H1 (cell line): Measurements from ENCODE around the gene ARHGDIB. TPM values are rescaled to one million over a fixed set of nuclear protein-coding genes. Genes with fewer than 3 reads are reported as not detected.

Source experiments
- CTCF ChIA-PET: fragments of 300-600 bp; sonication (Branson Sonifier 250); formaldehyde crosslinking; loops from one replicate; lab custom pipeline; 2021; ENCODE audit not compliant: partially characterized antibody; lab: Charles Lee
- POLR2A ChIA-PET: fragments of 300-600 bp; sonication (Branson Sonifier 250); formaldehyde crosslinking; loops from one replicate; lab custom pipeline; 2021; ENCODE audit warnings: inconsistent platforms; ENCODE audit not compliant: partially characterized antibody; lab: Charles Lee
- DNase-seq, 2 experiments: peaks; one replicate each; pipeline versions ENCODE4 v3.0.0 to v3.0.0-alpha.2; 2010 to 2022; ENCODE audit warnings: low spot score in 2 of 2, low read depth in 1 of 2, mixed read lengths in 1 of 2
- FAIRE-seq: peaks from 2 replicates; lab custom pipeline; 2011; peaks lifted over from hg19 to GRCh38; lab: Jason Lieb, UNC
- H2AFZ ChIP-seq: 2 replicates; pipeline ENCODE4 v1.8.1; 2012; ENCODE audit warnings: low read length, inconsistent platforms
- H2AK5ac ChIP-seq: 2 replicates; pipeline ENCODE4 v1.6.1; 2013; ENCODE audit warnings: low read depth, low read length
- H2BK120ac ChIP-seq: replicated peaks from 2 replicates; pipeline ENCODE3; 2013; ENCODE audit warnings: low read depth, low read length, inconsistent platforms
- H2BK12ac ChIP-seq: 2 replicates; pipeline ENCODE4 v1.6.1; 2013; ENCODE audit warnings: low read depth, low read length
- H2BK15ac ChIP-seq: 2 replicates; pipeline ENCODE4 v1.6.1; 2013; ENCODE audit warnings: low read length
- H2BK20ac ChIP-seq: 2 replicates; pipeline ENCODE4 v1.6.1; 2013; ENCODE audit warnings: low read length
- H2BK5ac ChIP-seq: 2 replicates; pipeline ENCODE4 v1.6.1; 2013; ENCODE audit warnings: low read depth, low read length
- H3K14ac ChIP-seq: 2 replicates; pipeline ENCODE4 v1.6.1; 2013; ENCODE audit warnings: inconsistent platforms; ENCODE audit not compliant: insufficient read length
- H3K18ac ChIP-seq: 2 replicates; pipeline ENCODE4 v1.6.1; 2013; ENCODE audit warnings: low read length; ENCODE audit errors: extremely low read depth
- H3K23ac ChIP-seq: 2 replicates; pipeline ENCODE4 v1.6.1; 2013; ENCODE audit warnings: inconsistent platforms; ENCODE audit not compliant: insufficient read length
- H3K23me2 ChIP-seq: 2 replicates; pipeline ENCODE4 v1.6.1; 2013; ENCODE audit warnings: low read depth, low read length
- H3K27ac ChIP-seq: 2 replicates; pipeline ENCODE4 v1.6.1; 2011; ENCODE audit warnings: low read depth, low read length, inconsistent platforms
- H3K27me3 ChIP-seq, 4 experiments: replicated peaks in 1 of 4; 1 replicate in 1 of 4; 2 replicates in 3 of 4; pipeline versions ENCODE4 v1.6.1 to v1.8.1; 2011 to 2013; ENCODE audit warnings: low read length in 3 of 4, mild to moderate bottlenecking in 3 of 4, inconsistent platforms in 2 of 4, mixed read lengths in 2 of 4, moderate library complexity in 1 of 4; ENCODE audit not compliant: control insufficient read depth in 3 of 4, insufficient read depth in 3 of 4; ENCODE audit errors: extremely low read depth in 1 of 4
- H3K36me3 ChIP-seq, 4 experiments: 2 replicates each; pipeline versions ENCODE4 v1.6.1 to v1.8.1; 2011 to 2013; ENCODE audit warnings: mild to moderate bottlenecking in 4 of 4, low read length in 3 of 4, moderate library complexity in 2 of 4, control low read depth in 1 of 4, inconsistent platforms in 1 of 4; ENCODE audit not compliant: insufficient read depth in 4 of 4, control insufficient read depth in 2 of 4
- H3K4ac ChIP-seq: replicated peaks from 2 replicates; pipeline ENCODE3; 2013; ENCODE audit warnings: low read length, low read depth, mixed read lengths, inconsistent platforms; ENCODE audit not compliant: insufficient read length
- H3K4me1 ChIP-seq, 4 experiments: replicated peaks in 1 of 4; 1 replicate in 1 of 4; 2 replicates in 3 of 4; pipeline versions ENCODE4 v1.6.1 to v1.8.1; 2011 to 2013; ENCODE audit warnings: low read length in 3 of 4, inconsistent platforms in 2 of 4, mixed read lengths in 1 of 4; ENCODE audit not compliant: insufficient read depth in 4 of 4, control insufficient read depth in 3 of 4
- H3K4me2 ChIP-seq, 2 experiments: 2 replicates each; pipeline versions ENCODE4 v1.6.1 to v1.8.1; 2011 to 2013; ENCODE audit warnings: low read depth in 2 of 2, low read length in 2 of 2, control low read depth in 1 of 2, inconsistent platforms in 1 of 2, mild to moderate bottlenecking in 1 of 2; ENCODE audit not compliant: insufficient read depth in 1 of 2
- H3K4me3 ChIP-seq, 4 experiments: fragments of 200-600, 300-600 bp in 1 of 4; sonication (generic), shearing (Covaris generic), sonication (Bioruptor Twin) in 1 of 4; 2 replicates each; pipeline versions ENCODE4 v1.5.1 to v1.8.1; 2011 to 2016; ENCODE audit warnings: low read length in 4 of 4, low read depth in 3 of 4, control low read depth in 2 of 4, inconsistent platforms in 2 of 4, mild to moderate bottlenecking in 2 of 4, mixed read lengths in 1 of 4, moderate library complexity in 1 of 4; ENCODE audit not compliant: insufficient read depth in 2 of 4; ENCODE audit errors: extremely low read depth in 1 of 4
- H3K56ac ChIP-seq: replicated peaks from 2 replicates; pipeline ENCODE3; 2013; ENCODE audit warnings: low read depth, mild to moderate bottlenecking, mixed read lengths, low read length, inconsistent platforms; ENCODE audit not compliant: insufficient read length
- H3K79me1 ChIP-seq: 2 replicates; pipeline ENCODE4 v1.6.1; 2013; ENCODE audit warnings: low read depth, low read length, control low read depth
- H3K79me2 ChIP-seq, 2 experiments: 2 replicates each; pipeline versions ENCODE4 v1.6.1 to v1.8.1; 2012 to 2013; ENCODE audit warnings: low read length in 2 of 2, mild to moderate bottlenecking in 2 of 2, inconsistent platforms in 1 of 2; ENCODE audit not compliant: insufficient read depth in 2 of 2, control insufficient read depth in 1 of 2
- H3K9ac ChIP-seq, 4 experiments: replicated peaks in 1 of 4; 1 replicate in 1 of 4; 2 replicates in 3 of 4; pipeline versions ENCODE4 v1.6.1 to v1.8.1; 2011 to 2013; ENCODE audit warnings: low read depth in 3 of 4, low read length in 3 of 4, control low read depth in 2 of 4, mild to moderate bottlenecking in 2 of 4, moderate library complexity in 2 of 4, inconsistent platforms in 1 of 4; ENCODE audit errors: extremely low read depth in 1 of 4
- H3K9me3 ChIP-seq, 2 experiments: 2 replicates each; pipeline versions ENCODE4 v1.6.1 to v1.8.1; 2012 to 2013; ENCODE audit warnings: mild to moderate bottlenecking in 2 of 2, moderate library complexity in 2 of 2, control low read depth in 1 of 2, inconsistent platforms in 1 of 2, low read depth in 1 of 2, low read length in 1 of 2, mixed read lengths in 1 of 2; ENCODE audit not compliant: insufficient read depth in 2 of 2
- H4K20me1 ChIP-seq, 2 experiments: replicated peaks in 1 of 2; 2 replicates each; pipeline versions ENCODE3 to v1.8.1; 2011 to 2013; ENCODE audit warnings: inconsistent platforms in 2 of 2, low read length in 2 of 2, mild to moderate bottlenecking in 1 of 2; ENCODE audit not compliant: insufficient read depth in 2 of 2, control insufficient read depth in 1 of 2
- H4K5ac ChIP-seq: 2 replicates; pipeline ENCODE4 v1.6.1; 2013; ENCODE audit warnings: low read length, low read depth, mixed read lengths, inconsistent platforms; ENCODE audit not compliant: insufficient read length
- H4K8ac ChIP-seq: 2 replicates; pipeline ENCODE4 v1.8.0; 2013; ENCODE audit warnings: mild to moderate bottlenecking, moderate library complexity, low read length, inconsistent platforms; ENCODE audit not compliant: insufficient read depth; ENCODE audit errors: extremely low read depth
- H4K91ac ChIP-seq: replicated peaks from 2 replicates; pipeline ENCODE3; 2013; ENCODE audit warnings: low read length, mixed read lengths, inconsistent platforms; ENCODE audit not compliant: insufficient read length
- CBX5 ChIP-seq: fragments of 300-800, 300-1000 bp; sonication (generic); IDR thresholded peaks from 2 replicates; pipeline ENCODE4 v1.7.1; 2016; ENCODE audit warnings: antibody characterized with exemption, low read length, low read depth
- CHD2 ChIP-seq: IDR thresholded peaks from 2 replicates; pipeline ENCODE4 v1.6.1; 2012; ENCODE audit warnings: low read length, improper control_type of control experiment
- RFX5 ChIP-seq: IDR thresholded peaks from 2 replicates; pipeline ENCODE4 v1.6.1; 2011; ENCODE audit warnings: low read depth, low read length, improper control_type of control experiment, borderline replicate concordance
- WGBS, 2 experiments: shearing (Covaris generic) in 1 of 2; methylation state at CpG; one replicate each; pipeline versions ENCODE4 v1.1.6 to v1.1.7; 2013 to 2015; ENCODE audit warnings: low lambda C conversion rate in 2 of 2, mixed read lengths in 2 of 2, inconsistent platforms in 1 of 2, low coverage in 1 of 2, missing lambda C conversion rate in 1 of 2; ENCODE audit not compliant: insufficient replicate concordance in 2 of 2, insufficient coverage in 1 of 2, insufficient read length in 1 of 2; ENCODE audit errors: extremely low coverage in 1 of 2, missing lambda C conversion rate in 1 of 2; 5-methylcytosine and 5-hydroxymethylcytosine counted together
- polyA plus RNA-seq, 7 experiments: library from polyadenylated mRNA; depleted of rRNA in 3 of 7; stranded (reverse) in 5 of 7; unstranded in 2 of 7; fragments of >200 nt in 5 of 7; fragments of 200-250 nt in 2 of 7; gene quantifications; 1 replicate in 5 of 7; 2 replicates in 1 of 7; 4 replicates in 1 of 7; pipeline versions ENCODE4 v1.2.1 to v1.2.3, GENCODE V29; 2011 to 2013; ENCODE audit warnings: missing spikeins in 2 of 7, mixed read lengths in 2 of 7
- total RNA-seq: library from RNA; stranded (reverse); fragmentation: NEBNext Ultra II Directional; extraction: Animal tissue kit (Norgen Biotek cat#: 25700); gene quantifications from 2 replicates; pipeline ENCODE4 v1.2.1, GENCODE V29; 2021

The ARHGDIB gene
- total and polyA plus RNA-seq, 2 of the 8 experiments (the other 6 are each of a cell fraction or from before 2014, with no cell fraction given) = 0.82 to 1.3 TPM

DNA sequence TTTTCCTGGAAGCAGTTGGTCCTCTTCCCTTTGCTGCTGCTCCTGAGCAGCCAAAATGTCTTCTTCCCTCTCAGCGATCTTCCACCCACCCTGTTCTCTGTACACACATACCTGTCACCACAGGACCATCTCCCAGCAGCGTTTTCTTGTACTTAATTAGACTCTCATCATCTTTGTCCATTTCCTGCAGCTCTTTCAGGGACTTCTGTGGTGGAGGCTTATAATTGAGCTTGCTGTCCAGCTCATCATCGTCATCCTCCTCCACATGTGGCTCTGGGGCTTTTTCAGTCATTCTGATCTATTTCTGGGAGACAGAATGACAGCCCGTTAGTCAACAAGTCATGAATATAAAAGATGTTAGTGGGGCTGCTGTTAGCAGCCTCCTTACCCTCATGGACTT is 11.0 kb downstream of the ARHGDIB start:
- H3K36me3 ChIP-seq = no peaks in the 10 kb centered on the region
- no peak overlapping the region for H3K4me3 ChIP-seq
- no peak for TF ChIP-seq RFX5
- no peak for TF ChIP-seq CBX5
- no peak for TF ChIP-seq CHD2
- H3K23ac ChIP-seq = no peak overlapping the region
- H3K4ac ChIP-seq = no peak overlapping the region
- H2BK120ac ChIP-seq = no peak overlapping the region
- no peaks in the 10 kb centered on the region for H3K27me3 ChIP-seq
- no peak overlapping the region for H2AFZ ChIP-seq
- no peak overlapping the region for H3K18ac ChIP-seq
- FAIRE-seq (no peak), DNase-seq (no peak)
- no peaks in the 10 kb centered on the region; the same call in 1 of the 2 replicates for H3K23me2 ChIP-seq
- H4K91ac ChIP-seq = no peak overlapping the region
- 91% methylated on average over 4 of the region's 4 CpGs; no CpG with 5 or more reads in 1 of the 2 experiments for WGBS, 2 experiments
- no peak overlapping the region for H3K14ac ChIP-seq
- ChIA-PET POLR2A (no interaction called here), CTCF (interaction anchor here (0.7 to 1.5 kb wide), 3 partner anchors 15 to 106 kb away, joined by 3 read pairs; no protein-coding TSS in a partner anchor)
- no peak overlapping the region for H3K4me2 ChIP-seq
- H3K4me1 ChIP-seq = peaks cover 0 to 4% (median 0%) of the 10 kb centered on the region in 4 experiments; a peak in 1 of 7 replicates
- no peaks in the 10 kb centered on the region for H3K79me1 ChIP-seq
- H2BK12ac ChIP-seq = no peak overlapping the region
- H2BK20ac ChIP-seq = no peak overlapping the region
- H4K20me1 ChIP-seq = no peaks in the 10 kb centered on the region
- H4K5ac ChIP-seq = no peak overlapping the region
- no peak overlapping the region for H2BK5ac ChIP-seq
- H4K8ac ChIP-seq = no peak overlapping the region
- no peak overlapping the region for H3K9ac ChIP-seq
- no peak overlapping the region for H2BK15ac ChIP-seq
- no peak overlapping the region for H3K56ac ChIP-seq
- no peak overlapping the region for H3K27ac ChIP-seq
- no peaks in the 10 kb centered on the region for H3K9me3 ChIP-seq
- no peak overlapping the region for H2AK5ac ChIP-seq
- H3K79me2 ChIP-seq = no peaks in the 10 kb centered on the region
